Lung (tissue), 12 donors: ENCODE measurements around the gene POU2F1. TPM values are rescaled to one million over a fixed set of nuclear protein-coding genes. Genes with fewer than 3 reads are reported as not detected.

Experiments
- ATAC-seq: fragments of 200-7000 bp; cut with Tn5 transposase; one replicate; pipeline ENCODE4 v1.9.1; 2020; ENCODE audit warnings: moderate number of reproducible peaks; ENCODE audit not compliant: insufficient read depth, low FRiP score
- DNase-seq, 3 donors: peaks; one replicate each; pipeline ENCODE4 v3.0.0-alpha.2; 2013 to 2017
- H3K27ac ChIP-seq, 2 donors: one replicate each; pipeline ENCODE4 v1.5.1; 2013; ENCODE audit warnings: mild to moderate bottlenecking in 2 of 2, moderate library complexity in 2 of 2, control low read depth in 1 of 2, inconsistent platforms in 1 of 2, low read depth in 1 of 2, low read length in 1 of 2
- H3K27me3 ChIP-seq, 3 donors: one replicate each; pipeline ENCODE4 v1.5.1; 2013; ENCODE audit warnings: low read length in 2 of 3; ENCODE audit not compliant: control insufficient read depth in 3 of 3, insufficient read depth in 3 of 3
- H3K36me3 ChIP-seq, 4 donors: one replicate each; pipeline ENCODE4 v1.5.1; 2013; ENCODE audit warnings: low read length in 4 of 4, mild to moderate bottlenecking in 1 of 4, moderate library complexity in 1 of 4; ENCODE audit not compliant: control insufficient read depth in 4 of 4, insufficient read depth in 4 of 4
- H3K4me1 ChIP-seq, 5 donors: one replicate each; pipeline ENCODE4 v1.5.1; 2013; ENCODE audit warnings: low read length in 5 of 5, mild to moderate bottlenecking in 2 of 5, moderate library complexity in 1 of 5; ENCODE audit not compliant: control insufficient read depth in 5 of 5, insufficient read depth in 5 of 5
- H3K4me3 ChIP-seq: one replicate; pipeline ENCODE4 v1.5.1; 2013; ENCODE audit warnings: mild to moderate bottlenecking, control low read depth, moderate library complexity
- H3K9ac ChIP-seq, 2 donors: one replicate each; pipeline ENCODE4 v1.5.1; 2013; ENCODE audit warnings: low read length in 2 of 2, control low read depth in 1 of 2; ENCODE audit not compliant: insufficient read depth in 1 of 2
- H3K9me3 ChIP-seq, 4 donors: one replicate each; pipeline ENCODE4 v1.5.1; 2013; ENCODE audit warnings: low read length in 3 of 4, mild to moderate bottlenecking in 1 of 4, moderate library complexity in 1 of 4; ENCODE audit not compliant: control insufficient read depth in 4 of 4, insufficient read depth in 3 of 4
- WGBS, 2 donors: extraction: QIAGEN DNeasy Blood & Tissue Kit; methylation state at CpG; one replicate each; pipeline ENCODE4 v1.1.7; 2013; 5-methylcytosine and 5-hydroxymethylcytosine counted together
- polyA plus RNA-seq, 2 donors: library from polyadenylated mRNA; stranded (reverse); fragments of 200-250 nt; gene quantifications; one replicate each; pipeline ENCODE4 v1.2.1, GENCODE V29; 2013
- total RNA-seq, 2 donors: library from RNA; depleted of rRNA in 1 of 2; stranded (reverse); fragments of >200 nt in 1 of 2; gene quantifications; one replicate each; pipeline ENCODE4 v1.2.1, GENCODE V29; 2014 to 2021
- TF ChIP-seq, protein P1 (sequence below): IDR thresholded peaks from 2 replicates; pipeline ENCODE4 v1.5.1; 2012; ENCODE audit warnings: mild to moderate bottlenecking; ENCODE audit errors: control extremely low read depth, extremely low read depth
- donor health status: control.
- donor health status: control.
- donor health status: Bipolar disorder and iron deficiency.
- donor health status: healthy.
- donor health status: DM: yes; HTN: yes; CAD: no.

POU2F1 gene
- total and polyA plus RNA-seq, 4 donors = 2.0 to 34.4 (median 8.7) TPM

DNA sequence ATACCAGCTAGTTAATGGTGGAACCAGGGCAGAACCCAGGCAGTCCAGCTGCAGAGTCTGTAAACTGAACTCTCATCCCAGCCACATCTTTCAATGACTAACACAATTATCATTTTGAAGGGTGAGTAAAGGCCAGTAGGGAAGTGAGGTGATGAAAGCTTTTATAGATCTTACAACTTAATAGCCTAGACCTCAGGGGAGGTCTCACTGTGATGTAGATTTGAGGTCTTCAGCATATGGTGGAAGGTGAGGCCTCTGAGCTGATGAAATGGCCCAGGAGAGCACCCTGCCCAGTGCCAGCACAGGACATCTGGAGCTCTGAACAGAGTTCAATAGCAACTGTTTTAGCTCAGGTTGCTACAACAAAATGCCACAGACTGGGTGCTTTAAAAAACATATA is 44.8 kb upstream of the POU2F1 start:
- H3K9me3 ChIP-seq = peaks cover 0 to 2% (median 0%) of the 10 kb centered on the region in 4 donors
- H3K9ac ChIP-seq = no peak overlapping the region
- no peak for DNase-seq
- no peak overlapping the region for H3K4me3 ChIP-seq
- no peaks in the 10 kb centered on the region for H3K36me3 ChIP-seq
- H3K4me1 ChIP-seq = no peaks in the 10 kb centered on the region
- TF ChIP-seq, protein P1, sequence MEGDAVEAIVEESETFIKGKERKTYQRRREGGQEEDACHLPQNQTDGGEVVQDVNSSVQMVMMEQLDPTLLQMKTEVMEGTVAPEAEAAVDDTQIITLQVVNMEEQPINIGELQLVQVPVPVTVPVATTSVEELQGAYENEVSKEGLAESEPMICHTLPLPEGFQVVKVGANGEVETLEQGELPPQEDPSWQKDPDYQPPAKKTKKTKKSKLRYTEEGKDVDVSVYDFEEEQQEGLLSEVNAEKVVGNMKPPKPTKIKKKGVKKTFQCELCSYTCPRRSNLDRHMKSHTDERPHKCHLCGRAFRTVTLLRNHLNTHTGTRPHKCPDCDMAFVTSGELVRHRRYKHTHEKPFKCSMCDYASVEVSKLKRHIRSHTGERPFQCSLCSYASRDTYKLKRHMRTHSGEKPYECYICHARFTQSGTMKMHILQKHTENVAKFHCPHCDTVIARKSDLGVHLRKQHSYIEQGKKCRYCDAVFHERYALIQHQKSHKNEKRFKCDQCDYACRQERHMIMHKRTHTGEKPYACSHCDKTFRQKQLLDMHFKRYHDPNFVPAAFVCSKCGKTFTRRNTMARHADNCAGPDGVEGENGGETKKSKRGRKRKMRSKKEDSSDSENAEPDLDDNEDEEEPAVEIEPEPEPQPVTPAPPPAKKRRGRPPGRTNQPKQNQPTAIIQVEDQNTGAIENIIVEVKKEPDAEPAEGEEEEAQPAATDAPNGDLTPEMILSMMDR = no peak
- H3K27me3 ChIP-seq = peaks cover 0 to 6% (median 0%) of the 10 kb centered on the region in 3 donors
- no peak overlapping the region for H3K27ac ChIP-seq
- no peak for ATAC-seq

- TF ChIP-seq, protein P1 = no peak
- Histone ChIP-seq H3K9me3 (peaks cover 0 to 2% (median 0%) of the 10 kb centered on the region in 4 donors), H3K27ac (no peak overlapping the region), H3K36me3 (no peaks in the 10 kb centered on the region), H3K4me3 (no peak overlapping the region), H3K9ac (no peak overlapping the region), H3K4me1 (no peaks in the 10 kb centered on the region), H3K27me3 (peaks cover 0 to 4% (median 0%) of the 10 kb centered on the region in 3 donors)
- ATAC-seq = no peak
- no peak for DNase-seq
- WGBS, 2 donors = 0 to 5% methylated on average over 1 of the region's 1 CpG
Measured at GRCh38 chr1:167178831-167179230, 41.9 kb upstream of the POU2F1 start.

DNA sequence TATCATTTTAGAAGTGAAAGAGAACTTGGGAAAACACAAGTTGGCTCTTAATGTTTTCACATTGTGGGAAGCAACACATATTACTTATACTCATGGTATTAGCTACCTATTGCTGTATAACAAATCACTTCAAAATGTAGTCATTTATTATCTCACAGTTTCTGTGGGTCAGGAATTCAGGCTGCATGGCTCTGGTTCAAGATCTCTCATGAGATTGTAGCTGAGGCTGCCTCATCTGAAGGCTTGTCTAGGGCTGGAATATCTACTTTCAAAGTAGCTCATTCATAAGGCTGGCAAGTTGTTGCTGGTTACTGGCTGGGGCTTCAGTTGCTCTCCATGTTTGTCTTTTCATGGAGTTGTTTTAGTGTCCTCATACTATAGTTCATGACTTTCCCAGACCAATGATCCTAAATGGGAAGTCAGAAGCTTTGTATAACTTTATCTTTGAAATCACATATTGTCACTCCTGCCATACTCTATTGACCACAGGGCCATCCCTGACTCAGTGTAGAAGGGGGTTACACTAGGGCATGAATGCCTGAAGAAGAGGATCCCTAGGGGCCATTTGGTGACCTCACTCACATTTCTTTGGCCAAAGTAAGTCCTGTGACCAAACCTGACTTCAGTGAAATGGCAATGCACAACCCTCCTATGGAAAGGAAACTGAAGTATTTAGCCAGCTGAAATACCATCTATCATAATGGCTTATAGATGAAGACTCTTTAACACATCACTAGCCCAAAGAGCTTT is 37.9 kb upstream of the POU2F1 start:
- TF ChIP-seq, protein P1 = no peak
- DNase-seq (no peak), ATAC-seq (no peak)
- Histone ChIP-seq H3K27ac (no peak overlapping the region), H3K9me3 (no peaks in the 10 kb centered on the region), H3K4me1 (no peaks in the 10 kb centered on the region), H3K4me3 (no peak overlapping the region), H3K27me3 (no peaks in the 10 kb centered on the region), H3K36me3 (no peaks in the 10 kb centered on the region), H3K9ac (no peak overlapping the region)

GRCh38 chr1:167184081-167184480 is 36.6 kb upstream of the POU2F1 start:
- Histone ChIP-seq H3K27ac (no peak overlapping the region), H3K4me3 (no peak overlapping the region), H3K36me3 (no peaks in the 10 kb centered on the region), H3K27me3 (no peaks in the 10 kb centered on the region), H3K4me1 (no peaks in the 10 kb centered on the region), H3K9ac (no peak overlapping the region), H3K9me3 (no peaks in the 10 kb centered on the region)
- ATAC-seq = no peak
- whole genome bisulfite sequencing, 2 donors = 88 to 92% methylated on average over 2 of the region's 2 CpGs
- DNase-seq = no peak
- TF ChIP-seq, protein P1 = no peak
